NCI-H774 (cell line): Measurements from ENCODE around the gene FAM186B.

Source experiments
- DNase-seq: peaks from one replicate; lab custom pipeline; 2025; lab: John Stamatoyannopoulos, UW

The FAM186B gene

DNA sequence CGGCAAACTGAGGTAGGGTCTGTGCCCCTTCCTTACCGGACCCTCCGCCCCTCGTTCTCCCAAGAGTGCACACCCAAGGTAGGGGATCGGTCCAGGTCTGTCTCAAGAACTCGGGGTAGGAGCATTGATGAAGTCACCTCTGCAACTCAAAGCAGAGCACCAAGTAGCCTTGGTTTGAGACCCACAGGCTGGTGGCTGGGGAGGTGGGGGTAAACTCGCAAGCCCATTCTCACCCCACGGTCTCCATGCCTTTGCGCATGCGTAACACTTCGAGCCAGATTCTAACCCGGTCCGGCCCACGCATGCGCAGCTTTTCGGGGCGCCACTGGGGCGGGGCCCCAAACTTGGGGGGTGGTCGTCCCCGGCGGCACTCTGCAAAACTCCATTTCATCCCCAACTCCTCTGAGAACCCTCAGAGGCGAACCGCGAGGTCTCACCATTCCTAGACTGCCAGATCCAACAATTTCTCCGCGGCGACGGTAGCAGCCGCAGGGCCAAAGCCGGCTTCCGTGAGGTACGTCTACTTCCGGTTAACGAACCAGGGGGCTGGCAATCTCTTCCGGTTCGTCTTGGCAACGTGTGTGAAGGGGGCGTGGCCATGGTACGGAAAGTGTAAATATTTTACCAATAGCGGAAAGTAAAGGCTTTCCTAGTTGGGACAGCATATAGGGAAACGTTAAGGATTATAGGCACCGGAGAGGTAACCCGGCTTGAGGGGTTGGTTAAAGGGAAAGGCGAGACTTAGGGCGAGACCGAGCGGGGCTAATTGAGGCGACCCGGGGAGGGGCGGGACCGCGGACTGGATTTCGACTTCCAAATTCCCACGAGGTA, 37.6 kb downstream of the FAM186B start, which contains the start of gene MCRS1:
Gene MCRS1, minus strand, starts transcription at position 532 of the 831 bp plus-strand sequence. CDS start 1,411 bp downstream, outside the sequence.
- peak; percentile 90 for DNase-seq

DNA sequence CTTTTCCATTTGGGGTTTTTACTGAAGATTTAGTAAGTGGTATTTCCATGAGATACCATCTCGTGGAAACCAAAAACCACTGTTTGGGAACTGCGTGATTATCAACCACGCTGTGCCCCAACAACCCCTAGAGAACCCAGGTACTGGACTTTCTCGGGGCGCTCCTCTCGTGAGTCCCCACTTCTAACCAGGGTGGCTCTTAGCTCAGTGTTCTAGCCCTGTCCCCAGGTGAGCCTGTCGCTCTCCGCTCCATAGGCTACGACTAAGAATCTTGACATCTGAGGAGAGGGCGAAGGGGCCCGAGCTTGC, 38.2 kb downstream of the FAM186B start:
- DNase-seq: no peak

DNA sequence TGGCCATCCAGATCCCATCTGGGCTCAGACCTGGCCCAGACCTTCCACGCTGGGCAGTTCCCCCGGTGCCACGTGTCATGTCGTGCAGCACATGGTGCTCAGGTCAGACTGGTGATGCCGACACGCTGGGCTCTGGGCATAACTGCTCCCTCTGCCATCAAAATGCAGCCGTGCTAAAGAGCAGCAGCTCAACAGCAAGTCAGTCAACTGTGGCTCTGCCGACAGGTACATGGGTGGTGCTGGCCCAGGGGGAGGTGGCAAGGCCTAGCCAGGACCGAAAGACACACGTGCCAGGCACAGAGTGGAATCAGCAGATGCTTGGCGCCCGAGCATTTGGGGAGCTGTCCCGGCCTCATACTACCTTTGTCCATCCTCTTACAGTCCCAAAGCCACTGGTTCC, 39.1 kb downstream of the FAM186B start:
- DNase-seq: no peak

DNA sequence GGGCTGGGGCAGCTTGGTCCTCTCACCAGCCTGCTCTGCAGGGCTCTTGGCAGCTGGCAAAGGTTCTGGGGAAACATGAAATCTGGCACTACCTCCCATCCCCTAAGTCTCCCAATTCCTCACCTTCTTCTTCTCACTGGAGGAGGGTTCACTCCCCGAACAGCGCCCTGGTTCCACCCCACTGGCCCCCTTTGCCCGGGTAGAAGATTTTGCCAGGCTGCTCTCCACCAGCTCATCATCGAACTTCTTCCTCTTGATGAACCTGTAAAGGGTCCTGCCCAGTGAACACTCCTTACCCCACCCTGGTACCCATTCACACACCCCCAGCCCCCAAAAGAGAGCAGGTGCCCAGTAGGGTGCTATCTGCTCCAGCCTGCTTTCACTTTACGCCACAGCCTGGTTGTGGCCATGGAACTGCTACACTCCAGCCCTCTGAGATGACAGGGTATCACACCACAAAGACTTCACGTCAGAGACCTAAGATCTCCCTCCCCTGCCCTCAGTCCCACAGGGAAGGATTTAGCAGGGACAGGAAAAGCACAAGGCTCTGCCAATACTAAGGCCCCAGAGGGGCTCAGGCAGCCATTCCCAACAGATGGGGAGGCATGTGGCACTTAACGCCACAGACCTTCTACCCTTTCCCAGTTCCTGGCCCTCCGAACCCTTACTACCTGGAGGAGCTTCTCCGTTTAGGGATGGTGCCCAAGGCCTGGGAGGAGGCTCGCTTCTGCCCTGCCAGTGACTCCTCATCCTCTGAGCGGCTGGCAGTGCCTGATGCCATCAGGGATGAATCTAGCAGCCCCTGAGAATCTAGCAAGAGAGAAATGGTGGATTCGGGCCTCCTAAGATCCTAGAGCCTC, 39.8 kb downstream of the FAM186B start:
- DNase-seq: no peak

DNA sequence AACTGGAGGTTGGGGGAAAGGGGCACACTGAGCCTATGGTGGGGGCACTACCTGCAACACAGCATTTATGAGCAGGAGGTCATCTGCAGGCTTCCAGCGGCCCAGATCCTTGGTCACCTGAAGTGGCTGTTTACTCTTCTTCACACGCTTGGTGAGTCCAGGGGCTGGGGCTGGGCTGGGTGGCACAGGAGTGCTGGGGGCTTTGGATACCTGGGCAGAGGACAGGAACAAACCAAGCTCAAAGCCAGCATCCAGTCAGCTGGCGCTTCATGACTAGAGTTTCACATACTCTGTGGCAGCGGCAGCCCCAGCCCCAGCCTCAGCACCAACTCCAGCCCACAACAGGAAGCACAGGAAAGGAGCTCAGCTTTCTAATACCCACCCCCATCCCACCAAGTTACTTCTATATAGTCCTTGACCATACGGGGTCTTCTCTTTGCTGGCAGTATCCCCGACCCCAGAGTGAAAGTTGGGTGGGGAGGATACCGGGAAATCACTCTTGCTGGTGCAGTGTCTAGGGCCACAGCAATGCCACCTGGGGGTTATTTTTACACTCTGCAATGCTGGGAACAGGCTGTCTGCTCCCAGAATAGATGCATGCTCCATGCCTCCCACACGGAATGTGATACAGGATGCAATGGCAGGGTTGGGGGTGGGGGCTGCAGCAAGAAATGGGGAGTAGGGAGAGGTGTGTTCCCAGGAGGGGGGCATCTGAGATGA, 40.6 kb downstream of the FAM186B start:
- no peak for DNase-seq

DNA sequence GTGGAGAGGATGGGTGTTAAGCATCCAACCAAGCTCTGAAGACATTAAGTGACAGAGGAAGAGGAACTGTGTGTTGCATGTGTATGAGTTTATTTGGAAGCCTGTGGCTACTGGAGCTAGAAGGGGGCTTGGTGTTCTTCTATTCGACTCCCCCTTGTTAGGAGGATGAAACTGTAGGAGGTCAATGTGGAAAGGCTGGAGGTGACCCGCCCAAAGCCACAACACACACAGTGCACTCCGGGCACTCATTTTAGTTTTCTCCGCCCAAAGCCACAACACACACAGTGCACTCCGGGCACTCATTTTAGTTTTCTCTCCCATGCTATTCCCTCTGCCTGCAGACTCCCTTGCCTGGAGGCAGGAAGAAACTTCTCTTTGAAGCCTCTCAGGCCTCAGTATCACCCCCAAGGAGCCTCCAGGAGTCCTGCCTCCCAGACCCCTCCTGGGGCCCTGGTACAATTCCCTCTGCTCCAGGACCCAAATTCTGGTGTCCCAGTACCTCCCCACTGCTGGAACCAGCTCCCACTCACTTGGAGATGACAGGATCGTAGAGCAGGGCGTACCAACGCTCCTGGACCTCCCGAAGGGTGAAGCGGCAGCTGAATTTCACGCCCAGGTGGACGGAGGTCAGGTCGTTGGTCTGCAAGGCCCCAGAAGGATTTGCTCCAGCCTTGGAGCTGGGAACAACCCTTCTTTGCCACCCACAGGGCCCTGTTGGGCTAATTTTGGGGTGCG, 41.3 kb downstream of the FAM186B start:
- DNase-seq: no peak

DNA sequence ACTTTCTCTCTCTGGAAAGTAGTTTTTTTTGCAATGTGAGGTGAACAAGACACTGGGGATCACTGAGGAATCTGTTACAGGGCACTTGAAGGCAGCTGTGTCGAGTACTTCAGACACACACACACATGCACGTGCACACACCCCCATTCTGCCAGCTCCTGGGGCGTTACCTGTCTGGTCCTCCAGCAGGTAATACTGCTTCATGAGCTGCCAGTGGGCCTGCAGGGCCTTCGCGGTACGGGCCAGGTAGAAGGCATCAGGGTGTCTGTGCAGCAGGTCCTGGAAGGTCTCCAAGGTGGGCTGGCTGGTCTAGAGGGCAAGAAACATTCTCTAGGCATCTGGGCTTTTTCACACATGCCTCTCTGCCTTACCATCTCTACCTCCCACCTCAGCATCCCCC, 42.6 kb downstream of the FAM186B start:
- no peak for DNase-seq

DNA sequence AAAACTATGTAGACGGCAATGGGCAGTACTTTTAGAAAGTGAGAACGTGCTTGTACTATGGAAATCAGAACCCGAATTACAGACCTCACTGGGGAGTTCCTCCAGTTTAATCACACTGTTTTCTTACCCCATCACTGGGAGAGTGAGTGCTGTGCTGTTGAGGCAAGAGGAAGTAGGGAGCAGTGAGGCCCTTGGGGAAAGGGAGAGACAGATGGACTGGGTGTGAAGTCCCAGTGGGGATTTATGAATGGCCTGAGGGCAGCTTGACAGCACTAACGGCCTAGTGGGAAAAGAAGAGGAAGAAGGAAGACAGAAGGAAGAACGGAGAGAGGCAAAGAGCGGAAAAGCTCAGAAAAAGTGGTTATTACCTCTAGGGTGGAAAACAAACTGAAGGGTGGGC, 43.2 kb downstream of the FAM186B start:
- DNase-seq: no peak

DNA sequence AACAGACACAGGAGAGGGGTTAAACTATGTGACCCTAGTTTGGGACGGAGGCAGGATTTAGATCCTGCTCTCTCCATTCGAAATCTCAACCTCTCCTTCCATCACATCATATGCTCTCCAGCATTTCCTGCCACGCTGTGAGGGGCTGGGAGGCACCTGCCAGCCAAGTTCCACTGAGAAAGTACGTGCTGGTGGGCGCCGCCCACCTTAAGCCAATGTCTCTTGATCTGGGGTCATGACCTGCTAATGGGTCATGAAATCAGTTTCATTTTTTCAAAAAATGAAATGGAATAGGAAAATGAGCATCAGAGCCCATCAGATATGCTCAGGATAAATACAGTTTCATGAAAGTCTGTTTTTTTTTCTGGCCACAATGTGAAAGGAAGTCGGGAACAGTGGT, 44.7 kb downstream of the FAM186B start:
- DNase-seq: no peak

DNA sequence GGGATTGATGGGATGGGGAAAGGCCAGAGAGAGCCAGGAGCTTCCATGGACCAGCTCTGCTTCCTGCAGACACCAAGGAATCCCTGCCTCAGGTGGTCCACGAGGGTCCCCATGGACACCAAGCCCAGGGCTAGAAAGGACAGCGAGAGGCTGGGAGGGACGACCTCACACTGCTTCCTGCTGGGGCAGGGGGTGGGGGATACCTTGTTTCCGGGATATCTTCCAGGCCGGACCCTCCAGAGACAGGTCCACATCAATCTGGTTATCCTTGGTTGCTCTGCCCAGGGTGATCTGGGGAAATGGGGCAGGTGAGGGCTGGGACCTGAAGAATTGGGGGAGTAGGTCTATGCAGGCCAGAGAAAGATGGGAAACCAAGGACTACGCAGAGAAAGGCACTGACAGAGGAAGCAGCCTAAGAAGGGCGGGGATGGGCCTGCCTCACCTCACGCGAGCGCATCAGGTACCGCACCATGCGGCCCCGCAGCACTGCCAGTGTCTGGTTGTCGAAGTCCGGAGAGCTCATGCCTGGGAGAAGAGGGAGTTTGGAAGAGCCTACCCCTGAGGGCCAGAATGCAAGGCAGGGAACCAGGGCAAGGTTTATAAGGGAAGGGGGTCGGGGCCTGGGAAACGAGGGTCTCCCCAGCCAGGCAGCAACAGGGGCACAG, 46.3 kb downstream of the FAM186B start:
- no peak for DNase-seq

DNA sequence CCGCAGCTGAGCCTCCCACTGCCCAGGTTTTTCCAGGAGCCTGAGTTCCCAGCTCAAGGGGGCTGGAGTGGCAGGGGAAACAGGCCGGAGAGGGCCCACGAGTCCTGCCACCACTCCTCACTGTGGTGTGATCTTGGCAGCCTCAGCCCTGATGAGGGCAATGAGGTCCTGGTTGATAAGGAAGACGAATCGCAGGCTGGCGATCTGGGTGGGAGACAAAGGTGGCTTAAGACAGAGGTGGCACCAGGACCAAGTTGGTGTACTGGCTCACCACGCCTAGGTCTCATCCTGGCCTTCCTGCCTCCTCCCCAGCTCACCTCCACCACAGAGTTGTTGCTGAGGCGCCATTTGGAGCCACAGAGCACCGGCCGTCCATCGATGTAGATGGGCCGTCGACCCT, 46.9 kb downstream of the FAM186B start:
- no peak for DNase-seq

DNA sequence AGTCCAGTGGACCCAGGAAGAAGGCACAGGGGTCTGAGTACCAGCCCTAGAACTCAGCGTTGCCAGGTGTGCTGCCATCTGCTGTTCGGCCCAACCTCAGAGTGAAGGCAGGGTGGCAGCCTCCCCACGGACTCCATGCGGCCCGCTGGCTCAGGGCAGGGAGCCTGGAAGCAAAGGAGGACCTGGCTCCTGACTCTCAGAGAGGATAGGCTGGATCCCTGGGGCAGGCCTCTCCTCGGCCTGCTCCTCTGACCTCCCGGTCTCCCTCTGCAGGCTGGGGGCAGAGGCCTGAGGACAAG, 47.6 kb downstream of the FAM186B start:
- DNase-seq: no peak

DNA sequence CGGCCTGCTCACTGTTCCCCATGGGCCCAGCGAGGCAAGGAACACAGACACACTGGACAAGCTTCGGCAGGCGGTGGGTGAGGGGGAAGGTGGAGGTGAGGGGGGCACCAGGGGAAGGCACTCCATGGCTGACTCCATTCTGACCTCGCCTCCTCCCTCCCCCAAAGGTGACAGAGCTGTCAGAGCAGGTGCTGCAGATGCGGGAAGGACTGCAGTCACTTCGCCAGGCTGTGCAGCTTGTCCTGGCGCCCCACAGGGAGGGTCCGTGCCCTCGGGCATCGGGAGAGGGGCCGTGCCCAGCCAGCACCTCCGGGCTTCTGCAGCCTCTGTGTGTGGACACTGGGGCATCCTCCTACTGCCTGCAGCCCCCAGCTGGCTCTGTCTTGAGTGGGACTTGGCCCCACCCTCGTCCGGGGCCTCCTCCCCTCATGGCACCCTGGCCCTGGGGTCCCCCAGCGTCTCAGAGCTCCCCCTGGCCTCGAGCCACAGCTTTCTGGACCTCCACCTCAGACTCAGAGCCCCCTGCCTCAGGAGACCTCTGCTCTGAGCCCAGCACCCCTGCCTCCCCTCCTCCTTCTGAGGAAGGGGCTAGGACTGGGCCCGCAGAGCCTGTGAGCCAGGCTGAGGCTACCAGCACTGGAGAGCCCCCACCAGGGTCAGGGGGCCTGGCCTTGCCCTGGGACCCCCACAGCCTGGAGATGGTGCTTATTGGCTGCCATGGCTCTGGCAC, 48.1 kb downstream of the FAM186B start:
- DNase-seq: no peak

DNA sequence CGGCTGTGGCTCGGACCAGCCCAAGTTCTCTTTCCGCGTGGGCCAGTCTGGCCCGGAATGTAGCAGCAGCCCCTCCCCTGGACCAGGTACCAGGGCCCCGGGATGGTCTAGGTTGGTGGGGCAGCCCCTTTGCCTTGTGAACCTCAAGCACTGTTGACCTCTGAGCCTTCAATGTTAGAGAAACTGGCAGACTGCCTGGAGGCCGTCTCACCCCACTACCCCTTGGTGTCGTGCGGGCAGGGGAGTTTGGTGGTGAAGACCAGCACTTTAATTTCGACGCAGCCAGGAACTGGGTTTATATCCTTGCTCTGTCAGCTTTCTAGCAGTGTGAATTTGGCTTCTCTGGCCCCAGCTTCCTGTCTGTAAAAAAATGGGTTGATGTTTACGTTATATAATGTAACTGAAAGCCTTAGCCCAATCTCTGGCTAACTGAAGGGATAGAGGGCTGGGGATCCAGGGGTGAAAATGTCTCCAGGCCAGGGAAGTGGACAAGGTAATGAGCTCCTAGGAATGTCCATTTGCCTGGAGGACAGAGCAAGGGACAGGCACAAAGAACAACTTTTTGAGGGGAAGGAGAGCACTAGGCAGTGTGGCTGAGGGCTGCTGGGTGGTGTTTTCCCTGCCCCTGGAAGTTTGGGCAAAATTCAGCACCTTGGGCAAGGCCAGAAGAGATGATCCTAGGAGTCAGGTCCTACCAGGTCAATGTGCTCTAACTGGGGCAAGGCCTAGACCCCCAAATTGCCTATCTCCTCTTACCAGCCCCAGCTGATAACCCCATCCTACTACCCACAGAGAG, 48.9 kb downstream of the FAM186B start:
- no peak for DNase-seq

DNA sequence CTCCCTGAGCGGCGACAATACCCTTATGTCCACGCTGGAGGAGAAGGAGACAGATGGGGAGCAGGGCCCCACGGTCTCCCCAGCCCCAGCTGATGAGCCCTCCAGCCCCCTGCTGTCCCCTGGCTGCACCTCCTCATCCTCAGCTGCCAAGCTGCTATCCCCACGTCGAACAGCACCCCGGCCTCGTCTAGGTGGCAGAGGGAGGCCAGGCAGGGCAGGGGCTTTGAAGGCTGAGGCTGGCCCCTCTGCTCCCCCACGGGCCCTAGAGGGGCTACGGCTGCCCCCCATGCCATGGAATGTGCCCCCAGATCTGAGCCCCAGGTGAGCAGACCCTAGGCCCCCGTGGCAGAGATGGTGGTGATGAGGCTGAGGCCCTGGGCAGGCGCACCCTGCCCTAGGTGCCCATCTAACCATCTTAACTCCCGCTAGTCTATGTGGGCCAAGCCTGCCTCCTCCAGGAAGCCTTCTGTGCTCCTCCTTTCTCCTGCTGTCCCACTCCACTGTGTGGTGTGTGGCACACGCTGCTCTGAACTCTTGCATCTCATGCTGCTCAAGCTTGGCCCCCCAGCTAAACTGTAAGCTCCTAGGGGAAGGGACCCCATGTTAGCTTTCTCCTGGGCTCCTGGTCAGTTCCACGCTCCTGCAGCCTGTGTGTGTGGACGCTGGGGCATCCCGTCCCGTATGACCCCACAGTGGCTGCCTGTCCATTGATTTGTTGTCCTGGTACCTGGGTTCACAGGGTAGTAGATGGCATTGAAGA, 49.6 kb downstream of the FAM186B start:
- no peak for DNase-seq

DNA sequence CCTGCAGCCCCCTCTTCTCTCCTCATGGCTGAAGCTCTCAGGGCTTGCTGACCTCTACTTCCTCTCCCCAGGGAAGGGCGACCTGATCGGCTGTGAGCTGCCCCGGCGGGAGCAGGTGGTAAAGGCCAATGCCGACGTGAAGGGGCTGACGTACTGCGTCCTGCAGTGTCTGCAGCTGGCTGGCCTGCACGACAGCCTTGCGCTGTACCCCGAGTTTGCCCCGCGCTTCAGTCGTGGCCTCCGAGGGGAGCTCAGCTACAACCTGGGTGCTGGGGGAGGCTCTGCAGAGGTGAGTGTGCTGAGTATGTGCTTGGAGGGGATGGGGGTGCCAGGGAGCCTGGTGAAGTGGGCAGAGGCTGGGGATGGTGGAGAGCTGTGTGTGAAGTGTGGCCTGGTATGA, 51.2 kb downstream of the FAM186B start:
- no peak for DNase-seq

DNA sequence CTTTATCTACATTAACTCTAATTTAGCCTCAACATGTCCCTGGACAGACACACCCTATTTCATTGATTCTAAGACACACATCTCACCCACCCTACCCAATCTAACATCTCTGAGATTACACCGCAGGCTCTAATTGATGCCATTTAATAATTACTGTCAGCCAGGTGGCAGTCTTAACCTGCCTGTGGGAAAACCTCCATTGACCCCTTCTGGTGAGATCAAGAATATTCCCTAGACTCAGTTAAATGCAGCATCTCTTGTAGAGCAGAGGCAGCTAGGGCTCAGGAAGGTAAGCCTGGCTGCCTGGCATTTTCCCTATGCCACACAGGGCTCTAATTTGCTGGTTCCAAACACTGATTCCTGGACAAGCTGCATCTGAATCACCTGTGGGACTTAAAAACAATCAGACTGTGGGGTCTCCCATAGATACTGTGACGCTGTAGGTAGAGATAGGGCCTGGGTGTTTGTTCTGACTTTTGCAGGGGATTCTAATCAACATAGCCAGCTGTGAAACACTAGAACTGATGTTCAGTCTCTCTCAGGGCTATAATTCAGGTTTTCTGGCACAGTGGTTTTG, 51.8 kb downstream of the FAM186B start:
- peak; percentile 42 for DNase-seq

DNA sequence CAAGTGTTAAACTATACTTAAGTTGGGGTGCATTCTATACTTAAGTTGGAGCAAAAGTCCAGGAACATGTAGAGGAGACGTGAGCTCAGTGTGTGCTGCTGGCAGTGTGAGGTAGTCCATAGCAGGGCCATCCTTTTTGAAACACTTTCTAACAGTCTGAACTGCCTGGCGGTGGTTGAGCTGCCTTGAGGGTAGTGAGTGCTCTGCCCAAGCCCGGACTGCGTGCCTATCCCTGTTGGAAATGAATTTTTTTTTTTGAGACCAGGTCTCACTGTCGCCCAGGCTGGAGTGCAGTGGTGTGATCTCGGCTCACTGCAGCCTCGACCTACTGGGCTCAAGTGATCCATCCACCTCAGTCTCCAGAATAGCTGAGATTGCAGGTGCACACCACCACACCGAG, 52.5 kb downstream of the FAM186B start:
- no peak for DNase-seq

DNA sequence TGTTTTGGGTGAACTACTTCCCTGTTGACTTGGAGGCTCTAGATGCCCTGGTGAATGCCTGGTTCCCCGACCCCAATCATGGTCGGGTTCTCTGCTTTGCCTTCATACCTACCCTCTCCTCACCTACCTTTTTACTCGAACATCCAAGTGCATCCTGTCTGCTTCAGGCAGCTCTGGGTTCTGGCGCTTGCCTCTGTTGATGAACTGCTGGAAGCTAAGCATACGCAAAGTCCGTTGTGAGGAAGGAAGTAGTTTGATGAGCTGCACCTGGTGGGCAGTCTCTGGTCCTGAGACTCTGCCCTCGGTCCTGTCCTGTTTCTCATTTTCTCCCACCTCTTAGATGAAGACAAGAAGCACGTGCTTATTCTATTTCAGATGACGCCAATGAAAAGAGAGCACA, 53.0 kb downstream of the FAM186B start:
- DNase-seq: no peak
